Measurements from ENCODE around the gene BRPF1. TPM values are rescaled to one million over a fixed set of nuclear protein-coding genes. Genes with fewer than 3 reads are reported as not detected.

Gene BRPF1
- total RNA-seq, 1 donor from 2014 or later = 30.6 TPM

- H3K27me3 Mint-ChIP-seq (ENCODE audit: unreplicated experiment) = peaks cover 8% of the 10 kb centered on the region
- H3K27ac Mint-ChIP-seq (ENCODE audit: unreplicated experiment) = no peak overlapping the region
- H3K36me3 Mint-ChIP-seq (ENCODE audit: unreplicated experiment) = peaks cover 8% of the 10 kb centered on the region
- H3K4me3 Mint-ChIP-seq (ENCODE audit: unreplicated experiment) = no peak overlapping the region
- TF ChIP-seq, protein P1, sequence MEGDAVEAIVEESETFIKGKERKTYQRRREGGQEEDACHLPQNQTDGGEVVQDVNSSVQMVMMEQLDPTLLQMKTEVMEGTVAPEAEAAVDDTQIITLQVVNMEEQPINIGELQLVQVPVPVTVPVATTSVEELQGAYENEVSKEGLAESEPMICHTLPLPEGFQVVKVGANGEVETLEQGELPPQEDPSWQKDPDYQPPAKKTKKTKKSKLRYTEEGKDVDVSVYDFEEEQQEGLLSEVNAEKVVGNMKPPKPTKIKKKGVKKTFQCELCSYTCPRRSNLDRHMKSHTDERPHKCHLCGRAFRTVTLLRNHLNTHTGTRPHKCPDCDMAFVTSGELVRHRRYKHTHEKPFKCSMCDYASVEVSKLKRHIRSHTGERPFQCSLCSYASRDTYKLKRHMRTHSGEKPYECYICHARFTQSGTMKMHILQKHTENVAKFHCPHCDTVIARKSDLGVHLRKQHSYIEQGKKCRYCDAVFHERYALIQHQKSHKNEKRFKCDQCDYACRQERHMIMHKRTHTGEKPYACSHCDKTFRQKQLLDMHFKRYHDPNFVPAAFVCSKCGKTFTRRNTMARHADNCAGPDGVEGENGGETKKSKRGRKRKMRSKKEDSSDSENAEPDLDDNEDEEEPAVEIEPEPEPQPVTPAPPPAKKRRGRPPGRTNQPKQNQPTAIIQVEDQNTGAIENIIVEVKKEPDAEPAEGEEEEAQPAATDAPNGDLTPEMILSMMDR (IDR thresholded peaks at IDR 0.05; ENCODE audit: partially characterized antibody, unreplicated experiment) = no peak
- H3K4me1 Mint-ChIP-seq (ENCODE audit: low read depth, unreplicated experiment) = peaks cover 8% of the 10 kb centered on the region
- peaks cover 5% of the 10 kb centered on the region for H3K9me3 Mint-ChIP-seq (ENCODE audit: unreplicated experiment)
- DNase-seq = no peak
Measured at GRCh38 chr3:9701711-9702110, 29.8 kb upstream of the BRPF1 start.

DNA sequence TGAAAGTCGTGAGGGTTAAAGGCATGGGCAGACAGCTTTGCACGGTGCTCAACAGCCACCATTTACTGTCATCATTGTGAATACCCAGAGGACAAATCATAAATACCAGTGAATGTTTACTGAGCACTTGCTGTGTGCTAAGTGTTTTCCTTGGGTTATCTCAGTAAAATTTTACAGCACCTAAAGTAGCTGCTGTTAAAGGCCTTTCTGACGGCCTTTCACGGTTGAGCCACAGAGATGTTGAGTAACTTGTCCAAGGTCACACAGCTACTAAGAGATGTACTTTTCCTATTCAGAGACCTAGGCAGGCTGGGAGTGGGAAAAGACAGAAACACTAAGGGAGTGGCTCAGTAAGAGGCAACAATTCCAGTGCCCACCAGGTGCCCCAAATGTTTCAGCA is 28.3 kb upstream of the BRPF1 start:
- Mint-ChIP-seq H3K36me3 (ENCODE audit: unreplicated experiment) (peaks cover 9% of the 10 kb centered on the region), H3K4me3 (ENCODE audit: unreplicated experiment) (peak overlapping the region; percentile 75), H3K27ac (ENCODE audit: unreplicated experiment) (no peak overlapping the region), H3K9me3 (ENCODE audit: unreplicated experiment) (peaks cover 6% of the 10 kb centered on the region), H3K27me3 (ENCODE audit: unreplicated experiment) (peaks cover 7% of the 10 kb centered on the region), H3K4me1 (ENCODE audit: low read depth, unreplicated experiment) (peaks cover 3% of the 10 kb centered on the region)
- DNase-seq = no peak
- TF ChIP-seq, protein P1 (IDR thresholded peaks at IDR 0.05; ENCODE audit: partially characterized antibody, unreplicated experiment) = no peak

GRCh38 chr3:9703736-9704346 is 27.7 kb upstream of the BRPF1 start, which contains the start of gene CPNE9:
TSS of gene CPNE9 (plus strand) at chr3:9703833. CDS start at chr3:9703997, 164 bp downstream.
- Mint-ChIP-seq H3K4me3 (ENCODE audit: unreplicated experiment) (peak within 1 kb of the TSS; percentile 84), H3K4me1 (ENCODE audit: low read depth, unreplicated experiment) (peaks cover 3% of the 10 kb centered on the region), H3K9me3 (ENCODE audit: unreplicated experiment) (peaks cover 6% of the 10 kb centered on the region), H3K36me3 (ENCODE audit: unreplicated experiment) (peaks cover 9% of the 10 kb centered on the region), H3K27me3 (ENCODE audit: unreplicated experiment) (peaks cover 7% of the 10 kb centered on the region), H3K27ac (ENCODE audit: unreplicated experiment) (peak within 1 kb of the TSS; percentile 64)
- TF ChIP-seq, protein P1 (IDR thresholded peaks at IDR 0.05; ENCODE audit: partially characterized antibody, unreplicated experiment) = no peak
- DNase-seq = peak; percentile 68

- Mint-ChIP-seq H3K4me1 (ENCODE audit: low read depth, unreplicated experiment) (peaks cover 3% of the 10 kb centered on the region), H3K9me3 (ENCODE audit: unreplicated experiment) (peaks cover 6% of the 10 kb centered on the region), H3K27ac (ENCODE audit: unreplicated experiment) (peak overlapping the region; percentile 73), H3K27me3 (ENCODE audit: unreplicated experiment) (peaks cover 7% of the 10 kb centered on the region), H3K36me3 (ENCODE audit: unreplicated experiment) (peaks cover 9% of the 10 kb centered on the region), H3K4me3 (ENCODE audit: unreplicated experiment) (peak overlapping the region; percentile 84)
- TF ChIP-seq, protein P1 (IDR thresholded peaks at IDR 0.05; ENCODE audit: partially characterized antibody, unreplicated experiment) = no peak
- DNase-seq = peak; percentile 94
Measured at GRCh38 chr3:9704347-9705322, 26.9 kb upstream of the BRPF1 start.

Data from glutamatergic neuron (in vitro differentiated cells).